ENCODE measurements around the gene TMEM179.

DNA sequence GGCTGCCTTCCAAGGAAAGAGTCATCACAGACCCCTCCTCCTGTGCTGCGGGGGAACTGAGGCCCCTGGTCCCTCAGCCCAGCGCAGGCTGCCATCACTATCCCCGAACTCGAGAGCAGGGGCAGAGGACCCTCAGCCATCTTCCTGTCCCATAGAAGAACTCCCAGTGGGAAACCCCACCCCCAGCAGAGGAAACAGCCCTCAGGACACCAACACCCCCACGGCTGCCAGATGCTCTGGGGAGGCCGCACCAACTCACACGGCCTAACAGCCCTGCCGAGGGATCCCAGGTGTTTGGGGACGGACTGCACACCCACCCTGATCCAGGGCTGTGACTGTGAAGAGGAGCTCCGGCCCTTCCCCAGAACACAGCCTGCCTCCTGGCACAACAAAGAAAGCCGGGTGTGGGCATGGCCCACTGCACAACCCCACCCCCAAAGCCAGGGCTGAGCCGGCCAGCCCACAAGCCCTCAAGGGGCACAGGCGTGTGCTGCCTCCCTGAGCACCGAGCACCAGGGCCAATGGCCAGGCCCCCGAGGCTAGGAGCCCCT is 41.3 kb downstream of the TMEM179 start:
- no peak for TF ChIP-seq POLR2AphosphoS5 (IDR thresholded peaks at IDR 0.05)
- TF ChIP-seq, protein P1, sequence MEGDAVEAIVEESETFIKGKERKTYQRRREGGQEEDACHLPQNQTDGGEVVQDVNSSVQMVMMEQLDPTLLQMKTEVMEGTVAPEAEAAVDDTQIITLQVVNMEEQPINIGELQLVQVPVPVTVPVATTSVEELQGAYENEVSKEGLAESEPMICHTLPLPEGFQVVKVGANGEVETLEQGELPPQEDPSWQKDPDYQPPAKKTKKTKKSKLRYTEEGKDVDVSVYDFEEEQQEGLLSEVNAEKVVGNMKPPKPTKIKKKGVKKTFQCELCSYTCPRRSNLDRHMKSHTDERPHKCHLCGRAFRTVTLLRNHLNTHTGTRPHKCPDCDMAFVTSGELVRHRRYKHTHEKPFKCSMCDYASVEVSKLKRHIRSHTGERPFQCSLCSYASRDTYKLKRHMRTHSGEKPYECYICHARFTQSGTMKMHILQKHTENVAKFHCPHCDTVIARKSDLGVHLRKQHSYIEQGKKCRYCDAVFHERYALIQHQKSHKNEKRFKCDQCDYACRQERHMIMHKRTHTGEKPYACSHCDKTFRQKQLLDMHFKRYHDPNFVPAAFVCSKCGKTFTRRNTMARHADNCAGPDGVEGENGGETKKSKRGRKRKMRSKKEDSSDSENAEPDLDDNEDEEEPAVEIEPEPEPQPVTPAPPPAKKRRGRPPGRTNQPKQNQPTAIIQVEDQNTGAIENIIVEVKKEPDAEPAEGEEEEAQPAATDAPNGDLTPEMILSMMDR (IDR thresholded peaks at IDR 0.05): no peak
- no peak for TF ChIP-seq EP300 (IDR thresholded peaks at IDR 0.05; ENCODE audit: low read depth)
- no peak for TF ChIP-seq POLR2A (IDR thresholded peaks at IDR 0.05)
